GM23338 (cell line): ENCODE results near the gene P3H4. TPM values are rescaled to one million over a fixed set of nuclear protein-coding genes. Genes with fewer than 3 reads are reported as not detected.

Experiments
- ATAC-seq: fragments of 200-7000 bp; cut with Tn5 transposase; 3 replicates; pipeline ENCODE4 v1.9.1; 2020
- DNase-seq: peaks from one replicate; pipeline ENCODE4 v3.0.0-alpha.2; 2015; ENCODE audit warnings: low spot score
- H2AFZ ChIP-seq: fragments of 200-600 bp; sonication (generic); 2 replicates; pipeline ENCODE4 v1.8.0; 2016; ENCODE audit warnings: antibody characterized with exemption, mild to moderate bottlenecking, moderate library complexity
- H3F3A ChIP-seq: fragments of 200-600 bp; sonication (generic); replicated peaks from 2 replicates; pipeline ENCODE4 v1.8.0; 2017; ENCODE audit warnings: antibody characterized with exemption, mixed run types, low read depth
- H3K27ac ChIP-seq: fragments of 200-600 bp; sonication (generic); 2 replicates; pipeline ENCODE4 v1.6.1; 2016; ENCODE audit warnings: low read depth
- H3K27me3 ChIP-seq: fragments of 200-600 bp; sonication (generic); 2 replicates; pipeline ENCODE4 v1.8.0; 2016; ENCODE audit warnings: mild to moderate bottlenecking, mixed run types, moderate library complexity; ENCODE audit not compliant: insufficient read depth
- H3K36me3 ChIP-seq: fragments of 200-600 bp; sonication (generic); 2 replicates; pipeline ENCODE4 v1.8.0; 2016; ENCODE audit warnings: mild to moderate bottlenecking; ENCODE audit not compliant: insufficient read depth
- H3K4me1 ChIP-seq: fragments of 200-600 bp; sonication (generic); 2 replicates; pipeline ENCODE4 v1.8.0; 2016; ENCODE audit warnings: mild to moderate bottlenecking, moderate library complexity; ENCODE audit not compliant: insufficient read depth
- H3K4me2 ChIP-seq: fragments of 200-600 bp; sonication (generic); 2 replicates; pipeline ENCODE4 v1.7.1; 2017; ENCODE audit warnings: mixed run types
- H3K4me3 ChIP-seq: fragments of 200-600 bp; sonication (generic); 2 replicates; pipeline ENCODE4 v1.6.1; 2016; ENCODE audit warnings: mixed run types
- H3K79me2 ChIP-seq: fragments of 200-600 bp; sonication (generic); replicated peaks from 2 replicates; pipeline ENCODE4 v1.8.0; 2017; ENCODE audit warnings: mild to moderate bottlenecking; ENCODE audit not compliant: insufficient read depth
- H3K9me2 ChIP-seq: fragments of 200-600 bp; sonication (generic); 2 replicates; pipeline ENCODE4 v1.8.0; 2017; ENCODE audit not compliant: insufficient read depth
- H4K20me1 ChIP-seq: fragments of 200-600 bp; sonication (generic); replicated peaks from 2 replicates; pipeline ENCODE4 v1.8.0; 2017; ENCODE audit warnings: mild to moderate bottlenecking; ENCODE audit not compliant: insufficient read depth
- H3K27ac Mint-ChIP-seq: 2 replicates; pipeline ENCODE4 v1.8.0; 2020; ENCODE audit warnings: inconsistent platforms, mild to moderate bottlenecking, moderate library complexity, mixed read lengths
- H3K27me3 Mint-ChIP-seq: 3 replicates; pipeline ENCODE4 v1.8.0; 2022; ENCODE audit warnings: low read depth, mild to moderate bottlenecking, moderate library complexity, mixed read lengths, inconsistent platforms; ENCODE audit not compliant: insufficient read depth, poor library complexity
- H3K36me3 Mint-ChIP-seq: 3 replicates; pipeline ENCODE4 v1.8.0; 2021; ENCODE audit warnings: low read depth, mild to moderate bottlenecking, inconsistent platforms, moderate library complexity, mixed read lengths
- H3K4me1 Mint-ChIP-seq: 3 replicates; pipeline ENCODE4 v1.8.0; 2020; ENCODE audit warnings: mild to moderate bottlenecking, inconsistent platforms, mixed read lengths
- H3K4me3 Mint-ChIP-seq: 3 replicates; pipeline ENCODE4 v1.8.0; 2021; ENCODE audit warnings: moderate library complexity, mild to moderate bottlenecking, inconsistent platforms, mixed read lengths
- H3K9me3 Mint-ChIP-seq: 3 replicates; pipeline ENCODE4 v1.8.0; 2020; ENCODE audit warnings: moderate library complexity, mild to moderate bottlenecking, inconsistent platforms, mixed read lengths
- CREB1 ChIP-seq: fragments of 250-450 bp; sonication (Bioruptor Pico); IDR thresholded peaks from 2 replicates; pipeline ENCODE4 v1.5.0; 2020; ENCODE audit warnings: low read depth, mild to moderate bottlenecking, moderate library complexity
- ETS1 ChIP-seq: IDR thresholded peaks from 2 replicates; pipeline ENCODE4 v1.6.1; 2016; ENCODE audit warnings: antibody characterized with exemption
- EZH2 ChIP-seq: fragments of 200-600 bp; sonication (generic); IDR thresholded peaks from one replicate; pipeline ENCODE4 v1.8.0; 2017; ENCODE audit warnings: antibody characterized with exemption, mild to moderate bottlenecking, low read depth; ENCODE audit not compliant: unreplicated experiment
- EZH2phosphoT487 ChIP-seq: fragments of 200-600 bp; sonication (generic); IDR thresholded peaks from one replicate; pipeline ENCODE4 v1.8.1; 2018; ENCODE audit warnings: antibody characterized with exemption; ENCODE audit not compliant: unreplicated experiment
- JUNB ChIP-seq: IDR thresholded peaks from one replicate; pipeline ENCODE4 v1.6.1; 2016; ENCODE audit warnings: antibody characterized with exemption; ENCODE audit not compliant: unreplicated experiment
- NANOG ChIP-seq: IDR thresholded peaks from 2 replicates; pipeline ENCODE4 v1.6.1; 2016; ENCODE audit warnings: antibody characterized with exemption, borderline replicate concordance
- POLR2AphosphoS5 ChIP-seq: IDR thresholded peaks from 2 replicates; pipeline ENCODE4 v1.6.1; 2016; ENCODE audit warnings: antibody characterized with exemption, low read depth
- STAT1 ChIP-seq: IDR thresholded peaks from one replicate; pipeline ENCODE4 v1.6.1; 2016; ENCODE audit warnings: antibody characterized with exemption; ENCODE audit not compliant: unreplicated experiment
- ZNF114 ChIP-seq: fragments of 250-450 bp; sonication (Bioruptor Pico); IDR thresholded peaks from 2 replicates; pipeline ENCODE4 v1.5.0; 2020; ENCODE audit warnings: mild to moderate bottlenecking, moderate library complexity
- ZNF331 ChIP-seq: fragments of 250-450 bp; sonication (Bioruptor Pico); IDR thresholded peaks from 2 replicates; pipeline ENCODE4 v1.5.0; 2020; ENCODE audit warnings: low read depth, mild to moderate bottlenecking, moderate library complexity
- polyA plus RNA-seq: library from polyadenylated mRNA; unstranded; fragments of >200 nt; fragmentation: Nextera tagmentation; extraction: Ambion mirVana; gene quantifications from 2 replicates; pipeline ENCODE4 v1.2.1, GENCODE V29; 2016
- total RNA-seq: library from RNA; depleted of rRNA; stranded (reverse); fragments of >200 nt; shearing (Covaris generic); gene quantifications from 2 replicates; pipeline ENCODE4 v1.2.3, GENCODE V29; 2014
- TF ChIP-seq, protein P1 (sequence below), 2 experiments: fragments of 200-600 bp in 1 of 2; sonication (generic) in 1 of 2; conservative IDR thresholded peaks; 2 replicates each; pipeline versions ENCODE4 v1.5.1 to v1.6.1; 2016 to 2017; ENCODE audit warnings: antibody characterized with exemption in 2 of 2, low read depth in 2 of 2, mild to moderate bottlenecking in 2 of 2, moderate library complexity in 1 of 2

The P3H4 gene
- total and polyA plus RNA-seq, 2 experiments from 2014 or later: 16.0 to 33.3 TPM

GRCh38 chr17:41762841-41763240 lies 48.9 kb downstream of the P3H4 start (continued):
- no peak for TF ChIP-seq ZNF114
- TF ChIP-seq JUNB: no peak
- TF ChIP-seq, protein P1, sequence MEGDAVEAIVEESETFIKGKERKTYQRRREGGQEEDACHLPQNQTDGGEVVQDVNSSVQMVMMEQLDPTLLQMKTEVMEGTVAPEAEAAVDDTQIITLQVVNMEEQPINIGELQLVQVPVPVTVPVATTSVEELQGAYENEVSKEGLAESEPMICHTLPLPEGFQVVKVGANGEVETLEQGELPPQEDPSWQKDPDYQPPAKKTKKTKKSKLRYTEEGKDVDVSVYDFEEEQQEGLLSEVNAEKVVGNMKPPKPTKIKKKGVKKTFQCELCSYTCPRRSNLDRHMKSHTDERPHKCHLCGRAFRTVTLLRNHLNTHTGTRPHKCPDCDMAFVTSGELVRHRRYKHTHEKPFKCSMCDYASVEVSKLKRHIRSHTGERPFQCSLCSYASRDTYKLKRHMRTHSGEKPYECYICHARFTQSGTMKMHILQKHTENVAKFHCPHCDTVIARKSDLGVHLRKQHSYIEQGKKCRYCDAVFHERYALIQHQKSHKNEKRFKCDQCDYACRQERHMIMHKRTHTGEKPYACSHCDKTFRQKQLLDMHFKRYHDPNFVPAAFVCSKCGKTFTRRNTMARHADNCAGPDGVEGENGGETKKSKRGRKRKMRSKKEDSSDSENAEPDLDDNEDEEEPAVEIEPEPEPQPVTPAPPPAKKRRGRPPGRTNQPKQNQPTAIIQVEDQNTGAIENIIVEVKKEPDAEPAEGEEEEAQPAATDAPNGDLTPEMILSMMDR (conservative IDR thresholded peaks at IDR 0.05; ENCODE audit: low read depth in 2 of 2): no peak
- no peak for TF ChIP-seq CREB1 (CRISPR knock-in tag)
- TF ChIP-seq ZNF331: no peak
- TF ChIP-seq POLR2AphosphoS5: no peak
- no peak for TF ChIP-seq ETS1

GRCh38 chr17:41762391-41762790 lies 49.4 kb downstream of the P3H4 start:
- H3F3A ChIP-seq: peaks cover 6% of the 10 kb centered on the region; the same call in 1 of the 2 replicates
- no peaks in the 10 kb centered on the region for H3K79me2 ChIP-seq
- H3K4me2 ChIP-seq: no peak overlapping the region
- ATAC-seq (no peak), DNase-seq (no peak)
- no peaks in the 10 kb centered on the region for H3K4me1 Mint-ChIP-seq
- no peak overlapping the region for H2AFZ ChIP-seq
- no peaks in the 10 kb centered on the region for H3K4me1 ChIP-seq
- peaks cover 97% of the 10 kb centered on the region for H3K36me3 Mint-ChIP-seq
- peaks cover 8% of the 10 kb centered on the region; the same call in 1 of the 2 replicates for H4K20me1 ChIP-seq
- no peak overlapping the region for H3K27ac Mint-ChIP-seq
- H3K9me2 ChIP-seq: no peaks in the 10 kb centered on the region
- H3K27ac ChIP-seq: no peak overlapping the region
- H3K9me3 Mint-ChIP-seq: no peaks in the 10 kb centered on the region
- no peak overlapping the region for H3K4me3 ChIP-seq
- no peaks in the 10 kb centered on the region for H3K27me3 Mint-ChIP-seq
- H3K27me3 ChIP-seq: no peaks in the 10 kb centered on the region
- peaks cover 22% of the 10 kb centered on the region for H3K36me3 ChIP-seq
- TF ChIP-seq STAT1 (no peak), ZNF114 (no peak), NANOG (no peak), CREB1 (CRISPR knock-in tag) (no peak), EZH2 (no peak), EZH2phosphoT487 (no peak), POLR2AphosphoS5 (no peak), JUNB (no peak)
- TF ChIP-seq, protein P1 (conservative IDR thresholded peaks at IDR 0.05; ENCODE audit: low read depth in 2 of 2): no peak
- no peak overlapping the region for H3K4me3 Mint-ChIP-seq
